H1 (cell line): ENCODE data around the gene XDH. TPM values are rescaled to one million over a fixed set of nuclear protein-coding genes. Genes with fewer than 3 reads are reported as not detected.

Experiments
- CHD1 ChIP-seq: IDR thresholded peaks from 2 replicates; pipeline ENCODE4 v1.6.1; 2012; ENCODE audit warnings: low read depth, low read length, improper control_type of control experiment
- CREB1 ChIP-seq: IDR thresholded peaks from 2 replicates; pipeline ENCODE4 v1.6.1; 2012; ENCODE audit warnings: inconsistent platforms
- E2F6 ChIP-seq: IDR thresholded peaks from 2 replicates; pipeline ENCODE4 v1.6.1; 2012; ENCODE audit warnings: inconsistent platforms
- KDM5A ChIP-seq: fragments of 200-600 bp; IDR thresholded peaks from 2 replicates; pipeline ENCODE4 v1.7.1; 2012; ENCODE audit warnings: mild to moderate bottlenecking, low read length, inconsistent platforms, mixed read lengths
- SIN3A ChIP-seq, 2 experiments: IDR thresholded peaks in 1 of 2; conservative IDR thresholded peaks in 1 of 2; 2 replicates each; pipeline ENCODE4 v1.6.1; 2011 to 2012; ENCODE audit warnings: low read length in 2 of 2, improper control_type of control experiment in 1 of 2, low read depth in 1 of 2, mild to moderate bottlenecking in 1 of 2
- SUZ12 ChIP-seq: fragments of 200-600 bp; sonication (generic); IDR thresholded peaks from 2 replicates; pipeline ENCODE4 v1.6.1; 2012; ENCODE audit warnings: mild to moderate bottlenecking, inconsistent platforms, low read length, moderate library complexity, mixed read lengths
- polyA plus RNA-seq, 7 experiments: library from polyadenylated mRNA; depleted of rRNA in 3 of 7; stranded (reverse) in 5 of 7; unstranded in 2 of 7; fragments of >200 nt in 5 of 7; fragments of 200-250 nt in 2 of 7; gene quantifications; 1 replicate in 5 of 7; 2 replicates in 1 of 7; 4 replicates in 1 of 7; pipeline versions ENCODE4 v1.2.1 to v1.2.3, GENCODE V29; 2011 to 2013; ENCODE audit warnings: missing spikeins in 2 of 7, mixed read lengths in 2 of 7
- total RNA-seq: library from RNA; stranded (reverse); fragmentation: NEBNext Ultra II Directional; extraction: Animal tissue kit (Norgen Biotek cat#: 25700); gene quantifications from 2 replicates; pipeline ENCODE4 v1.2.1, GENCODE V29; 2021

Gene XDH
- total and polyA plus RNA-seq, 2 of the 8 experiments (the other 6 are each of a cell fraction or from before 2014, with no cell fraction given), result 0.68 to 1.2 TPM

- TF ChIP-seq CREB1 (no peak), E2F6 (no peak), SUZ12 (no peak), KDM5A (no peak), CHD1 (no peak), SIN3A (conservative IDR thresholded peaks at IDR 0.05 in 1 of 2, IDR thresholded peaks at IDR 0.05 in 1 of 2; ENCODE audit: low read depth in 1 of 2, low read length in 2 of 2) (no peak)
These were observed 73.2 kb downstream of the XDH start (continued) for GRCh38 chr2:31341351-31341750.
